GM21717 (cell line): ENCODE measurements around the gene EFEMP2.

ENCODE experiments used
- ATAC-seq: cut with Tn5 transposase; IDR thresholded peaks from one replicate; pipeline ENCODE4 v1.9.1; 2021; ENCODE audit warnings: mild to moderate bottlenecking, moderate library complexity; ENCODE audit not compliant: unreplicated experiment

The EFEMP2 gene

DNA sequence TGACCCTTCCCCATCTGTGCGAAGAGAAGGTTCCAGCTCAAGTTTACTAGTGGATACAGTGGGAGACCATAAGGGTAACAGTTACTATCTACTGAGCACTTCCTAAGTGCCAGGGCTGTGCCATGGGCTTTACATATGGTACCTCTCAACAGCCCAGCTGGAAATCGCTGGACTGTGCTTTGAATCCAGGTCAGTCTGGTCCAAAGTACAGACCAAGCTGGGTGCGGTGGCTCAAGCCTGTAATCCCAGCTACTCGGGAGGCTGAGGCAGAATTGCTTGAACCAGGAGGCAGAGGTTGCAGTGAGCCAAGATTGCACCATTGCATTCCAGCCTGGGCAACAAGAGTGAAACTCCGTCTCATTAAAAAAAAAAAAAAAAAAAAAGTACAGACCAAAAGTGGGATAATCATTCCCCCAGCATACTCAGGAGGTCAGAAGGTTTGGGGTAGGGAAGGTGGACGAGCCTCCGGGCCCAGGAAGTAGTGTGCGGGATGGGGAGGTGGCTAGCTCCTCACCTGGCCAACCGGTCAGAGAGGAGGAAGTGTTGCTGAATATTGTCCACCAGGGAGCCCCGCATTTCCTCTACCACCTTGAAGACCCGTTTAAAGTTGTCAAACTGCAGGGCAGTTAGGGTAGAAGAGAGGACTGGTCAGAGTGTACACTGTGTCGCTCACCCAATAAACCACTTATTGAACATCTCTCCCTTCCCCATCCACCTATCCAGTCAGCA, 13.4 kb upstream of the EFEMP2 start:
- no peak for ATAC-seq

DNA sequence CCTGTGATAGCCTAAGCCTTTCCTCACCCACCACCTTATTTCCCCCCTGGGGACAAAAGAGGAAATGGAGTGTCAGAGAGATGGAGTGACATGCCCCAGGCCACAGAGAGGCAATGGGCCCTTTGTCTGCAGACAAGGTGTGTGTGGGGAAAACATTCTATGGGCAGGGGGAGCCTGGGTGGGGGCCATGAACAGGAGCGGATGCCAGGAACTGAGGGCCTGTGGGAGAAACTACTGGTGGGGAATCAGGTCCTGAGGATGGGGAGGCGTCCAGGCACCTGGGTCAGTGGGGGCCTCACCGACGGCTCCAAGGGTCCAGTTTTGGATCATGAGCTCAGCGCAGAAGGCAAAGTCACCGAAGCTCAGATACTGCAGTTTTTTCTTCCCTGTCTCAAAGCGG, 12.6 kb upstream of the EFEMP2 start:
- no peak for ATAC-seq

DNA sequence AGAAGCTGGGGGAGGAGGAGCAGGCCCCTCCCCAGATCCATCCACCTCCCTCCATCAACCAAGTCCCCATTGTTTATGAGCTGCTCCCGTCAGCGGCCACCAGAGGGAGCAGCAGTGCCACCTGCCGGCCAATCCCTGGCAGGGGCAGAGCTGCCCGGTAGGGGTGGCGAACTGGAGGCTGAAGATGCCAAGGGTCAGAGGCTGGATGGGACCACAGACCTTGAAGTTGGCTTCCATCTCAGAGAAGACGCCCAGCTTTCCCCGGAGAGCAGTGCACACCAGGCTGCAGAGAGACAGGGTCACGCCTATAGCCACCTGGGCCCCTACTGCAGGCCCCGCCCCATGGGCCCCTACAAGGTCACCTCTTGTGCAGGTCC, 12.1 kb upstream of the EFEMP2 start:
- no peak for ATAC-seq

DNA sequence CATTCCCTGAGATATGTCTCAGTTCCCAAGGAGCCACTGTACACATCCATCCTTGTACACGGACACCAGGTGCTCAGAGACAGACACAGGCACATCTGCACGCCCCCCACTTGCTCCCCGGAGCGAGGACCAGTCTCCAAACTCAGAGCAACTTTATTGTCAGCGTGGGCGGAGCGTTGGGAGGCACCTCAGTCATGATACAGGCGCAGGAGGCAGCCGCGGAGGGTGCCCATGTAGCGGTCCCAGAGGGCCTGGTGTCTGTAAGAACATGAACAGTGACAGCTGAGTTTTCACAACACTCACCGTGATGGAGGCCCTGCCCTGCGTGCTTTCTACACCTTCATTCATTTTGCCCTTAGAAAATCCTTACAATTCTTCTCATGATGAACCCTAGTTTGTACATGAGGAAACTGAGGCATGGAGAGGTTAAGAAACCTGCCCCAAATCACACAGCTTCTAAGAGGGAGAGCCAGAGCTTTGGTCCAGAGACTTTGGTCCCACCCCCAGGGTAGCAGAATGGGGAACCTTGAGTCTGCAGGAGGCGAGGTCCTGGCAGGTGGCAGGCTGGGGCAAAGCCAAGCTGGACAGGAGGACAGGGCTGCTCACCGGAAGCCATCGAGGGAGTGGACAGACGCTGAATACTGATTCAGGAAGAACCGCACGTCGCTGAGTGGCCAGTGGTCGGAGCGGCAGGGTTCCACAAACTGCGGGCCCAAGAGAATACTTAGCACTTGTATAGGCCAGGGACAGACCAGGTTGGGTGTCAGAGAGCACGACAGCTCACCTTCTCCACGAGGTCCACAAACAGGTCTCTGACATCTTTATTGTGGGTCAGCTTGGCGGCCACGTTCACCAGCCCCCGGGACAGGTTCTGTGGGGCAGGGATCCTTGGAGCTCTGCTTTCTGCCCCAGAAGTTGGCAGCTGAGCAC, 11.5 kb upstream of the EFEMP2 start:
- ATAC-seq: no peak

DNA sequence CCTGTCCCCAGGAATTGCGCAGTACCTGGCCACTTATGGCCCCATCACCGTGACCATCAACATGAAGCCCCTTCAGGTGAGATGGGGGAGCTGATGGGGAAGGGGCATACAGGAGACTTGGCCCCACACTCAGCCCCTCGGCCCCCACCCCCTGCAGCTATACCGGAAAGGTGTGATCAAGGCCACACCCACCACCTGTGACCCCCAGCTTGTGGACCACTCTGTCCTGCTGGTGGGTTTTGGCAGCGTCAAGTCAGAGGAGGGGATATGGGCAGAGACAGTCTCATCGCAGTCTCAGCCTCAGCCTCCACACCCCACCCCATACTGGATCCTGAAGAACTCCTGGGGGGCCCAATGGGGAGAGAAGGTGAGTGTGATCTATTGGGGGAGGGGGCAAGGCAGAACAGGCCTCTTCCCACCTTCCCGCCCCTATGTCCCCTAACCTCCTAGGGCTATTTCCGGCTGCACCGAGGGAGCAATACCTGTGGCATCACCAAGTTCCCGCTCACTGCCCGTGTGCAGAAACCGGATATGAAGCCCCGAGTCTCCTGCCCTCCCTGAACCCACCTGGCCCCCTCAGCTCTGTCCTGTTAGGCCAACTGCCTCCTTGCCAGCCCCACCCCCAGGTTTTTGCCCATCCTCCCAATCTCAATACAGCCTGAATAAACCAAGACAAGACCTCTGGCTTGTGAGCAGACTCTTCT, 10.6 kb upstream of the EFEMP2 start:
- no peak for ATAC-seq

DNA sequence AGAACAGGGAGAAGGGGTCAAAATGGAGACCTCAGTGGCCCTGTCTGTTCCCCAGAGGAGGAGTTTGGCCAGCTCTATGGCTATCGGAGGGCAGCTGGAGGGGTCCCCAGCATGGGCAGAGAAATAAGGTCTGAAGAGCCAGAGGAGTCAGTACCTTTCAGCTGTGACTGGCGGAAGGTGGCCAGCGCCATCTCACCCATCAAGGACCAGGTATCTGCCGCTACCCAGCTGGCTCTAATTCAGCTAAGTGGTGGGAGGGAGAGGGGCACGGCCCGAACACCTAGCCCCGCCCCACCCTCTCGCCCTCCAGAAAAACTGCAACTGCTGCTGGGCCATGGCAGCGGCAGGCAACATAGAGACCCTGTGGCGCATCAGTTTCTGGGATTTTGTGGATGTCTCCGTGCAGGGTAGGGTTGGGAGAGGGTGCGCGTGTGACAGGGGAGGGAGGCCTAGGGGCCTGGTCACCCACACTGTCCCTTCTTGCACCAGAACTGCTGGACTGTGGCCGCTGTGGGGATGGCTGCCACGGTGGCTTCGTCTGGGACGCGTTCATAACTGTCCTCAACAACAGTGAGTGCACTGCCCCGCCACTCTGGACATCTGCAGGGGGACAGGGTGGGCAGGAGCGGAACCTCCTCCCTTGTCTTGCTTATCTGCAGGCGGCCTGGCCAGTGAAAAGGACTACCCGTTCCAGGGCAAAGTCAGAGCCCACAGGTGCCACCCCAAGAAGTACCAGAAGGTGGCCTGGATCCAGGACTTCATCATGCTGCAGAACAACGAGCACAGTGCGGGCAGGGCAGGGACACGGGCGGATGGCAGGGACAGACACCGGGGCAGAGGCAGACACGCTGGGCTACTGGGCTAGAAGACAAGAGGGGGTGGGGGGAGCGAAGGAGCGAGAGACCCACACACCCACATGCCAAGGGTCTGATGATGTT, 9.8 kb upstream of the EFEMP2 start:
- no peak for ATAC-seq

DNA sequence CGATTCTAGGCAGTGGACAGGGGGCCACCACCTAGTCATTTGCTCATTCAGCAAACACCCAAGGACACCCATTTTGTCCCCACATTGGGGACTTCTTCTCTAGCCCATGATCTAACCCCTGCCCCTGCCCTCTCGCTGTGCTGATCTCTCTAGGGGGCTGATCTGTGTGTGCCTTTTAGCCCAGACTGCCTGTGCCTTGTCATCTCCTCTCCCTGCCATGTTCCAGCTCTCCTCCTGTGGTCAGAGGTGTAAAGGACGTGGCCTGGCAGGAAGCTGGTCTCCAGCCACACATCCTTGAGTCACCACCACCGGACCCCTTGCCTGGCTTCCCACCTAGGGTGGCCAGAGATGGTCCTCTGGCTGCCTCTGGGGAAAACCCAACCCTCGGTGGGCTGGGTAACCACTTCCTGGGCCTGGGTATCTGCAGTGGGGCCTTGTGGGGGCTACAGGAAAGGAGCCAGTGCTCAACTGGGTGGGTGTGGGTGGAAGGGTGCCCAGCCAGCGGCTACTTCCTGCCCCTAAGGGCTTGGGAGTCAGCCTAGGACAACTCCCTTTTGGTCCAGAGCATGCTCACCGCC, 8.3 kb upstream of the EFEMP2 start:
- ATAC-seq: no peak

DNA sequence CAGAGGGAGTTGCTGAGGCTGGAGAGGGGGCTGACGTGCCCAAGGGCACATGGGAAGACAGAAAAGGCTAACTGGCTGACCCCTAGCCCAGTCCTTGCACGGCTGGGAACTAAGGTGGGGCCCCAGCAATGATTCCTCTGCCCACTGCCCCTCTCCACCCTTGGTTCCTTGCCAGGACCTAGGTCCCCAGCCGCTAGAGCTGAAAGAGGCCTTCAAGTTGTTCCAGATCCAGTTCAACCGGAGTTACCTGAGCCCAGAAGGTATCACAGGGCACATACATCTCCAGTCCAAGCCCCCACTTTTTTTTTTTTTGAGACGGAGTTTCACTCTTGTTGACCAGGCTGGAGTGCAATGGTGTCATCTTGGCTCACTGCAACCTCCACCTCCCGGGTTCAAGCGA, 7.4 kb upstream of the EFEMP2 start:
- ATAC-seq: no peak

DNA sequence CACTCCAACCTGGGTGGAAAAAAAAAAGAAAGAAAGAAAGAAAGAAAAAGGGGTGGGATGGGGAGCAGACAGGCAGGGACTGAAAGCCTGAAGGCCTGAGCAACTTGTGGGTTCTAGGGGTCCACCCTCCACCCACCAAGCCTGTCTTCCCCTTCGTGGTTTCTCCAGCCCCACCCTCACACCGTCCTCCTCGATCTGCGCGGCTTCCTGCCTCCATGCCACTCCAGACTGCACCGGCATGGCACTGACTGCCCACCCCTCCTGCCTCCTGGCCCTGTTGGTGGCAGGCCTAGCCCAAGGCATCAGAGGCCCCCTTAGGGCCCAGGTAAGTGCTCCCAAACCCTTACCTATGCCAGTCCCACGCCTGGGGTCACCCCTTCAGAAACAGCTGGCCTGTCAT, 7.0 kb upstream of the EFEMP2 start, which contains the start of gene CTSW:
TSS of gene CTSW (plus strand) at position 221 of the 400 bp plus-strand sequence. CDS start at position 239, 18 bp downstream.
- ATAC-seq: no peak

DNA sequence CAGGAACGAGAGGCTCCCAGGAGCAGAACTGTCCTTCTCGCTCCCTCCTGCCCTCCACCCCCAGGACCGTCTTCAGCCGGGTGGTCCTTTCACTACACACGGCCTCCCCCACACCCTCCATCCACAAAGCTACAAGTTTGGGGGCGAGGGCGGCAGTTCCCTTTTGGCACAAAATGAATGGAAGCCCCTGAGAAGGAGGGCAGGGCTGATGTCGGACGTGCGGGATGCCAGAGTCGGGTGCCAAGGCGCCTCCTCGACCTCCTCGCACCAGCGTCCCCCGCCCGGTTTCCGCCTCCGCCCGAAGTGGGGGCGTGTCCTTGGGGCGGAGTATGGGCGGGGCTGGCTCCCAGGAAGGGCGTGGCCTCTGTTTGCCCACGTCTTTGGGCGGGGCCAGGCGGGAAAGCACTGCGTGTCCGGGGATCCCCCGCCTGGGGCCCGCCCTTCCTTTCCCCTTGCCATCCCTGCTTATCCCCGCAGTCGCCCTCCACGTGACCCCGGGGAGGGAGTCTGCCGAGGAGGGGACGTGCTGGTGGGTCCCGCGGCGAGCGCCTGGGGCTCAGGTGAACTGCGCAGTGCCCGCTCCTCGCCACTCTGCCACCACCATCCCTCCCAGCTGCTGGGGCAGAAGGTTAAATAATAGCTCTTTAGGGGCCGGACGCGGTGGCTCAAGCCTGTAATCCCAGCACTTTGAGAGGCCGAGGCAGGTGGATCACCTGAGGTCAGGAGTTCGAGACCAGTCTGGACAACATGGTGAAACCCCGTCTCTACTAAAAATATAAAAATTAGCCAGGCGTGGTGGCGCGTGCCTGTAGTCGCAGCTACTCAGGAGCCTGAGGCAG, 937 bp upstream of the EFEMP2 start:
- ATAC-seq: peak; percentile 65

DNA sequence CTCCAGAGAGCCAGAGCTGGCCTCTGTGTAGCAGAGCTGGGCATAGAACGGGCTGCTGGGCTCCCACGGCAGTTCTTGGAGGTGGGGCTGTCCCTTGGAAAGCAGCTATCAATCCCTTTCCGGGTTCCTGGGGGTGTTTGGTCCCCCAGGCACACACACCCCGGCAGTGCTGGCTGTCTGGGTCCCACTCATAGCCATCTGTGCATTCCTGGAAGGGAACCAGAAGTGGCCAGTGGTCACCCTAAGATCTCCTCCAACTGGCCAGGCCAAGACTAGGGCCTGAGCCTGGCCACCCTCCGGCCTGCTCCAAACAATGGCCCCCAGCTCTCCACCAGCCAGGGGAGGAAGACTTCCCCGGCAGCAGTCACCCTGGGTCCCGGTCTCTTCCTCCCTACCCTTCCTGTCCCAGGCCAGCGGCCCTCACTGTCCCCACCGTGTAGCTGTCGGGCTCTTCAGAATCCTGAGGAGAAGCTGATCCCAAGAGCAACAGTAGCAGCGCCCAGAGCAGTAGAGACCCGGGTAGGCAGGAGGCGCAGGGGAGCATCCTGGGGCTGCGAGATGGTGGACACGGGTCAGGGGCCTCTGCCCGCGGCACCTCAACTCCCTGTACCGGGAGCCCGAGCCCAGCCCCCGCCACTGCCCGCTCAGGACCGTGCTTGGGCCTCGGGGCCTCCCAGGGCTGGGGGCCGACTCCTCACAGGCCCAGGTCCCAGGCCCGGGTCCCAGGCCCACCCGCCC, 620 bp downstream of the EFEMP2 start:
- ATAC-seq: no peak

DNA sequence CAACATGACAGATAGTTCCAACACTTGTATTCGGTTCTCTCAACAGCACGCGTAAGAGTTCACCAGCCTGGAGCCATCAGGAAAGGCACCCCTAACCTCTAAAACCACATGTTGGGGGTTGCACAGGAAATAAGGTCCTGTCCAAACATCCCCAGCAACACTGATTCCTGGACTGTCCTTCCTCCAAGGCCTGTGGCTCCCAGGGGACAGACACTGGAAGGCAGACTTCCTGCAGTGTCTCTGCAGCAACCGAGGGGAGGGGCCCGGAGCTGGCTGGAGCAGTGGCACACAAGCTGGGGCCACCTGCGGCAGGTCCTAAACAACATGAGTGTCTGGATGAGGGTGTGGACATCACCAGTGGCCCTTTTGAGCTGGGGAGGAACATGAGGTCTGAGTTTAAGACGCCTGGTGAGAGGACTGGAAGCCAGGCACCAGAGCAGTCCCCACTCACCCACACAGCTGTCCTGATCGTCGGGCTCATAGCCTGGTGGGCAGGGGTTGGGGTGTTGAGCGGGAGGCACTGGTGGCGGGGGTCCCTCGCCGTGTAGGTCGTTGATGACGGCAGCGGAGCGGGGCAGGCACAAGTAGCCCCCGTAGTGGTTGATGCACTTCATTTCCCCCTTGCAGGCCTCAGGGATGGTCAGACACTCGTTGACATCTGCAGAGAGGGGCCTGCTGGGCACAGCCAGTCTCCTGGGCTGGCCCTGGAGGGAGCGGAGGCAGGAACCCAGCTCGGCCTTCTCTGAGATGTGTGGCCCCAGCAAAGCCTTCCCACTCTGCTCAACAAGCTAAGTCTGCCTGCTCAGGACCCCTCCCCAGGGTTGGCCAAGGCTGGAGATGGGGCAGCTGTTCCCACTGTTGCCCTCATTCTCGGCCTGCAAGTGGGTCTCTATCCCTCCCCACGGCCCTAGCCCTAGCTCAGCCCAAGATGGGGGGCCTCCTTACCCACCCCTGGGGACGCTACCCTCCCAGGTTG, 1.6 kb downstream of the EFEMP2 start:
- ATAC-seq: no peak

DNA sequence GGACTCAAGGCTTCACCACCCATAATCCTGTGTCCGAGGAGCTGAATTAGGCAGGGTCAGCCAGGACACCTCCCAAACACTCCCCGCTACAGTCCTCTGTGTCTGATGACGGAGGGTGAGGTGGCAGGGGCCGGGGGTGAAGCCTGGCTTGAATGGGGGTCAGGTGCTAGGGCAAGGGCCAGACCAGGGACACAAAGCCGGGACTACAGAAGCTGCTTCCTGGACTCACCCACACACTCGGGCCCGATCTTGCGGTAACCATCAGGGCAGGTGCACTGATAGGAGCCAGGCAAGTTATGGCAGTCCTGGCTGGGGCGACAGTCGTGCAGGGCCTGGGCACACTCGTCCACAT, 2.3 kb downstream of the EFEMP2 start:
- ATAC-seq: no peak

DNA sequence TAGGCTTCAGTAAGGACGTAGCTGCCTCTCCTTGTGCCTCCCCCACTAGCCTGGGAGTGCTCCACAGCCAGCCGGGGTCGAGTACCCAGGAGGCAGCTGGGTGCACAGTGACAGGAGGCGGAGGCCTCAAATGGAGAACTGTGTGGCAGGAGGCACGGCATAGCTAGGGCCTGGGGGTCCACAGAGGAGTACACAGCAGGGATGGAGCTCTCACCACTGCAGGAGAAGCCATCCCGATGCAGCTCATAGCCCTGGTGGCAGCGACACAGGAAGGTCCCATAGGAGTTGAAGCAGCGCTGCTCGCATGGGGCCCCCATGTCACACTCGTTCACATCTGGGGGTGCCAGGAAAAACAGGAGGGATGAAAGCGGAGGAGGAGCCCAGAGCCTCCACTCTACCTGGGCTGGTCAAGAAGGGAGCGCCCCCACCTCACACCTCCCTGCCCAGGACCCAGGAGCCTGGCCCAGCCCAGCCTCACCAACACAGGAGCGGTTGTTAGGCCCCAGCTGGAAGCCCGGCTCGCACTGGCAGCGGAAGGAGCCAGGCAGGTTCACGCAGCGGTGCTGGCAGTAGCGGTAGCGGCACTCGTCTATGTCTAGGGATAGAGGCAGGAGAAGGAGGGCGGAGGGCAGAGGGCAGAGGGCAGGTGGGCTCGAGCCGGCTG, 2.8 kb downstream of the EFEMP2 start:
- ATAC-seq: no peak

DNA sequence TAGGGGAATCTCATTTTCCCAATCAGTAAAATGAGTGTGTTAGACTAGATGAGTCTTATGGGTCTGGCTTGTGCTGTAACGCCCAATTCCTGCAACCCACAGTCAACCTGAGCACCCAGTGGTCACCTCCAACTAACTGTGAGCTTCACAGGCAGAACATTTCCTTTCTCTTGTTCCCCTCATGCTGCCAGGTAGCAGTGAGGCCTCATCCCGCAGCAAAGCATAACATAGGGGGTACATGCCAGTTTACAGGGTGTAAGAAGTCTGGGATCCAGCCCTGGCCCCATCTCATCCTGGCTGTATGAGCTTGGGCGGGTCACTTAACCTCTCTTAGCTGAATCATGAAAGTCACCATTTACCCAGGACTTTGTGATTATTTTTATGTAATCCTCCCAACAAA, 3.7 kb downstream of the EFEMP2 start:
- no peak for ATAC-seq

DNA sequence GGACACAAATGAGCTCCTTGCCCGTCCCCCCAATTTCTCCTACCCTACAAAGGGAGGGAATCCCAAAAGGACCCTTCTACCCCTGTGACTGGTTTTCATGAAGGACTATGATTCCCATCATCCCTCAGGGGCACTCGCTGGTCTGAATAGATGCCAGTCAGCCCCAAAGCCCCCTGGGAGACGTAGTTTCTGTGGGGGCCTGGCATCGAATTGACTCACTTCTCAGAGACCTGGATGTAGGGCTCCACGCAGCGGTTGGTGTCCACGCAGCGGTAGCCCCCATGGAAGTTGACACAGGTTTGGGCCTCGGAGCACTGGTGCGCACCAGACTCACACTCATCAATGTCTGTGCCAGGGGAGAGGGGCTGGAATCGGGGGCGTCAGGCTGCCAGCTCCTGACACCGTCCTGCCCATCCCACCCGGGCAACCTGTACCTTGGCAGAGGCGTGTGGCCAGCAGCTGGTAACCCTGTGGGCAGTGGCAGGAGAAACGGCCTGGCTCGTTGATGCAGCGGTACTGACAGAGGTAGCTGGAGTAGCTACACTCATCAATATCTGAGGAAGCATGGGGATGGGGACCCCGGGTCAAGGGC, 4.4 kb downstream of the EFEMP2 start:
- no peak for ATAC-seq
